Stimulated activated CD8-positive, alpha-beta memory T cell treated with anti-CD3 and anti-CD28 coated beads, Interleukin-7, amount 100 ng/mL, for 1 hour (primary cell): Measurements from ENCODE around the gene GNG12.

ENCODE experiments used
- DNase-seq, 2 donors: peaks; one replicate each; pipeline ENCODE4 v3.0.0-alpha.2; 2020; ENCODE audit warnings: low read depth in 2 of 2

GNG12 gene

DNA sequence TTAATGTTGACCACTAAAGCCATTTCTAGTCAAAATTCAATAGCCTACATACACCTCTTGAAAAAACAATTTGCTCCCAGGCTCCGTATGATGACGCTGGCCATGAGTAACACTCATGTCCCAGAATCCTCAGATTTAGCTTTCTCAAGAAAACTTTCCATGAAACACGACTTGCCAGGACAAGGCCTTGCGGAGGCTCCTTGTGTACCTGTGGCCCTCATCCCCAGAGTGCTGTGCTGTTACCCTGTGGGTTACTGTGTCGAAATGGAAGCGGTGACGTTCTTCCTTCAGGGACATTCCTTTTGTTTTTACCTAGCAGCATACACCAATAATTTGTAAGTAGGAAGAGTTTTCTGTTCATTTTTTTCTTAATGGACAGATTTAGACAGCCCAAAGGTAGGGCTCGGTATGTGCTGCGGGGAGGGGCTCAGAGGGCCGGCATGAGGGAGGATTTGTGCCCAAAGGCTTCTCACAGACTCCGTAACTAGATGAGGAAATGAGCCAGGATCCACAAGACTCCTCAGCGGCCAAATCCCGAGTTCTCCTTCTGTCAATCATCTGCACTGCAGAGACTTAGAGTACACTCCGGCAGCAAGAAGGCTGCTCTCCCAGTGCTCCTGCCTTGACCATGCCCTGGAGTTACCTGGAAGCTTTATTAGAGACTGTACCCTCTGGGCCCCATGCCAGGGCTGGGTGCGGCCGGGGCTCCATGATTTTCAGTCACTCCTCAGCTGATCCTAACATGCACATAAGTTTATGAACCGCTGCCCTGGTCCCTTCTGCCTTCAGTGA, 17.8 kb downstream of the GNG12 start:
- no peak for DNase-seq

DNA sequence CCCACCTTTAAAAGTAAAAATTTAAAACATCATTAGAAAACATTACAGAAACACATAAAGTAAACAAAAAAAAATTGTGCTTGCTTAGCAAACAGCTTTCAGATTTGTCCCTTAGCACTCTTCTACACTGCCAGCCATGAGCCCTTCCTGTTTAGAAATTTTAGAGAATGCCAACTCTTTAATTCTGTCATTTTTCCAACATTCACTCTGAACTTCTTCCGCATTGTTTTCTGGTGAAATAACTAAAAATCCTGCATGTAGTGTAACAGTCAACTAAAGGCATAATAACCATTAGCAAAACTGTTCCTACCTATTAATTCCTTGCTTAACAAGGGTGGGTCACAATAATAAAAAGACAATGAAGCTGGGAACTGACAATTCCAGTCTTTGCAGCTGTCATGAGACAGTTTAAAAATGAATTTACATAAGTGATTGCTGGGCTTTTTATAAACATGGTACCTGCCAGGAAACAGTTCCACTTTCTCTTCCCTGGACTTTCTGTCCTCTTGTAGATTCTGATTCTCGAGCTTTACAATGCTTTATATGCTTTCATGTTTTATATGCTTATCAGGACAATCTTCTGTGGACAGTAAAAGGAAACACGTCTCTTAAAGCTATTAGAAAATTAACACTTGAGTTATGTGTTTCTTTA, 19.0 kb downstream of the GNG12 start:
- DNase-seq, result no peak

DNA sequence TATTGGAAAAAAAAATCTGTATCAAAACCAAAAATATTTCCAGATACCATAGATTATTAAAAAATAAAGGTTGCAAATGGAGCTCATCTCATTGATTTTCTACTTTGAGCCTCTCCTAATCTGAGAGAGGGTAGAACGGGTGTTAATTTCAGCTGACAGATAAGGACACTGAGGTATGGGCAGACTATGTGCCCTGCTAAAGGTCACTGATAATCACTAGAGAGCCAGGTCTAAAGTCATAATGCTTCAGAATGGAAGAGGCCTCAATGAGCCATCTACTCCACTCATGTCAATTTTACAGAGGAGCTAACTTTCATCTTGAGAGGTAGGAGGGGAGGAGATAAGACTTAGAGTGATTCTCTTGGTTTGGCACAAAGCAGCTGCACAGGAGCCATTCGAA, 21.0 kb downstream of the GNG12 start:
- DNase-seq, result no peak

DNA sequence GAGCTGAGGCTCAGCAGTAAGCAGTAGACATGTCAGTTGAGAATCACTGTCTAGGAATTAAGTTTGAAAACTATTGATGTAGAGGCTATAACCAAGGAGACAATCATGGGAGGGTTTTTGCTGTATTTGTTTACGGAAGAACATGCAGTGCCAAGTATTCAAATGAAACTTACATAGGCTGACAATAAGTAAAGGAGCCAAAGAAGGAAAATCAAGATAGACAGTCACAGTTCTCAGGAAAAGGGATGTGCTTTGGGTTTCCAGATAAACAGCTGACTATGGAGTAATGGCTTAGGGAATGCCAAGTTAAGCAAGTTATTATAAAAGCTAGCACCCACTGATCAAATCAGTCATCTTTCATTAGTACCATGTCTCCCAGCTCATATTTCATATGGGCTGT, 21.5 kb downstream of the GNG12 start:
- DNase-seq, result no peak

DNA sequence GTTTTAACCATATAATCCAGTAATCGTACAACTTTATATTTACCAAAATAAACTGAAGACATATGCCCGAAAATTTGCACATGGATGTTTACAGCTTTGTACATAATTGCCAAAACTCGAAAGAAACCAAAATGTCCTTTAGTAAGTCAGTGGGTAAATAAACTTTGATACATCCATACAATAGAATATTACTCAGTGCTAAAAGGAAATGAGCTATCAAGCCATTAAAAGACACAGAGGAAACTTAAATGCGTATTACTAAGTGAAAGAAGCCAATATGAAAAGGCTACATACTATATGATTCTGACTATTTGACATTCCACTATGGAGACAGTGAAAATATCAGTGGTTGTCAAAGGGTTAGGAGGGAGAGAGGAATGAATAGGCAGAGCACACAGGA, 23.4 kb downstream of the GNG12 start:
- no peak for DNase-seq

DNA sequence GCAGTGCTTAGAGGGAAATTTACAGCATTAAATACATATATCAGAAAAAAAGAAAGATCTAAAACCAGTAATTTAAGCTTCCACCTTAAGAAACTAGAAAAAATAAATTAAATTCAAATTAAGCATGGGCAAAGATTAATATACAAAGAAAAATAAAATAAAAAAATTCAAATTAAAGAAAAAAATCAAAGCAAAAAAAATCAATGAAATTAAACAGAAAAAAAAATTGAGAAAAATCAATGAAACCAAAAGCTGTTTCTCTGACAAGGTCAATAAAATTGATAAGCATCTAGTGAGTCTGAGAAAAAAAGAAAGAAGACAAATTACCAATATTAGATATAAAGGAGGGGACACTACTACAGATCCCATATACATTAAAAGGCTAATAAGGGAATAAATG, 26.0 kb downstream of the GNG12 start:
- DNase-seq, result no peak

DNA sequence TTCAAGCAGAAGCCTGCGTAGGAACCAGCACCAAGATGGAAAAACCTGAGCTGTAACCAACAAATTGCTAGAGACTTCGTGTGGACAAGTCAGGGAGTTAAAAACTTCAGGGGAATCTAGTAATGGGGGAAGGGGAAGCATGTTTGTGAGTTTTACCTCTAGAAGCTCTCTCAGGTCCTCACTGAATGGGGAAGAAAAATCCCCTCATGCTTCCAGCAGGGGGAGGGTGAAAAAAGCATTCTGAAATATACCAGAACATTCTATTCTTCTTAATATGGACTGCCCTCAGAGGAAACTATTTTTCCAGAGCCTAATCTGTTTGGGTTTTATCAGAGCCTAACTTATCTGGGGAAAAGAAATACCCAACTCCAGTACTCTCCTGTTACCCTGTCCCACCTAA, 28.6 kb downstream of the GNG12 start:
- no peak for DNase-seq

DNA sequence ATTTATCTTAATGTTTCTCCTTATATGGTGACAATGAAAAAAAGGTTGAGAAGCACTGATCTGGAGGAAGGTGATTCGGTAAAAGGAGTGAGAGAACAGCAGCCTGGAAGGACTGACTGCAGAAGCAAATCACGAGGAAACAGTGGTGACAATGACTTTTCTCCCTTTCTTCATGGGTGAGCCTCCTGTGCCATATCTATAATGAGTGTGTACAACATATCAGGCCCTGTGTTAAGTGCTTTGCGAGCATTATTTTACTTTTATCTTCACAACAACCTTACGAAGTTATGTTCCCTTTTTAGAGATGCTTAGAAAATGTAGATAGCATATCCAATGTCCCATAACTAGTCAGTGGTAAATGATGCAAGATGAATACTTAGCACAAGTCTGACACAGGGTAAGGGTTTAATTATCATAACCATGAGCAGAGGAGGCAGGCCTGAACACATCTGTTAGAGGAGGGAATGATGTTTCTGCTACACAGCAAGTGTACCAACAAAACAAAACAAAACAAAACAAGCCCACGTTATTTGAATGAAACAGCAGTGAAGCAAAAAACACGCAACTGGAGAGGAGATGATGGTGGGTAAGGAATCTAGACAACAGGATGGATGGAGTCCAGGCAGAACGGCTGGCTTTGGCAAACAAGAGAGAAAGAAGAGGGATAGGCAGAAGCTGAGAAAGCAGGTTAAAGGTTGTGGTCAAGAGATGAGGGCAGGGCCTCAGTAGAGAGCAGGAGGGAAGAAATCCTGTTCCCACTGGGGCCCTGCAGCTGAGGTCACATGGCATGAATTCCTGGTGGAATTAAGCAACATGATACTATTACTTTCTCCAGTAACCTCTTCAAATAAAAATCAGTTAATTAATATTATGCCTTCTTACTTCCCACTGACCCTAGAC, 29.6 kb downstream of the GNG12 start:
- no peak for DNase-seq

DNA sequence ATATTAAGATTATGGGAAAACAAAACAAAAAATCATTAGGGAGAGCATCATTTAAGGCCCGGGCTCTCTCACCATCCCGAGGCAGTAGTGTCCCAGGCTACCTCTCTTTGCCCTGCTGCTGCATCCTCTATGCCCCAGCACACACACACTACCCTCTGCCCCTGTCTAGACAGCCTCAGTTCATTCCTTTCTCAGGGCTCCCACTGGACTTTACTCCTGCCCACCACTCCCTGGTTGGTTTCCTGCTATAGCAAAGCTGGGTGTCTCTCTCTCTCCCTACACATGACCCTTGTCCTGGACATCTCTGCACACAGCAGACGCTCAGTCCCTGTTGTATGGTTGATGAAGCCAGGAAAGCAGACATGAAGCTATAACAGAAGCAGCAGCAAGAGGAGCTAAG, 30.7 kb downstream of the GNG12 start:
- no peak for DNase-seq

DNA sequence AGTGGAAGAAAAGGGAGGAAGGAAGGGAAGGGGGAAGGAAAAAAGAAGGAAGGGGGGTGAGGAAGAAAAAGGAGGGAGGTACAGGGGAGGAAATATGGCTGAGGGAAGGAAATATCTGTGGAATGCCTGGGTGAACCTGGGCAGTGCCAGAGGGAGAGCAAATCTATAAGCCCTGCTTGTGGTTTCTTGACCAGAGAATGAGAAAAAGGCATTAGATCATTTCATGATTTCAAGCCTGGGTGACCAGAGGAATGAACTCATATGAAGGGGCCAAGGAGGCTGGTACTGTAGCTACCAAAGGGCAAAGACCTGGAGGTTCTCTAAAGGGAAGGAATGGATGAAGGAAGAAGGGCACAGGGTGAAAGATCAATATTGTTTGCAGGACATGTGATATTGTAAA, 31.4 kb downstream of the GNG12 start:
- DNase-seq, result no peak

DNA sequence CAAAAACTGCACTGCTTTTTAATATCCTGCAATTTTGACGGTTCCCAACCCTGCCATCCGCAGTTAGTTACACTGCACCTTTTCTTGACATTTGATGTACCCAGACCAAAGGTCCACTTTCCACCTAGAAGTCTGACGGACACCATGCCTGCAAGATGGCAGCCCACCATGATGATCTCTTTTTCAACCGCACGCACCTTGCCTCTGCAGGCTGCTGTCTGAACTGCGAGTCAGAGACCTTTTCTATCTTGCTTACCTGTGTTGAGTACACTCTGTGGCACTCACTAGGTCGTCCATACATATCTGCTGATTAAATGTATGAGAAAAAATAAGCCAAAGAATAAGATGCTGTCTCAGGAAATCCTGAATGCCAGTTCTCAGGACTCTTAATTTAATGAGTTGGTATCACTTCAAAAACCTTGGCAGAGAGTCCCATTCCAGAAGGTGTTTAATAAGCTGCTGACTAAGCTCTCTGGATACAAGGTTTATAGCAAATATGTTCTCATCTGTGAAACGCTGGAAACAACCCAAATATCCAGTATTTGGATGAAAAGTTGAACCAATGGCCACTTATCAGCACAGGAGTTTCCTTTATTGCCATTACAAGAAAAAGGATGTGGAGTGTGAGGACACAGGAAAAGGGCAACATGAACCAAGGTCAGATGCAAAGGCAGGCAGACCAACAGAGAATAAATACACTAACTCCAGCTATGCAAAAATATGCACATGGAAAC, 37.9 kb downstream of the GNG12 start:
- DNase-seq, result no peak

DNA sequence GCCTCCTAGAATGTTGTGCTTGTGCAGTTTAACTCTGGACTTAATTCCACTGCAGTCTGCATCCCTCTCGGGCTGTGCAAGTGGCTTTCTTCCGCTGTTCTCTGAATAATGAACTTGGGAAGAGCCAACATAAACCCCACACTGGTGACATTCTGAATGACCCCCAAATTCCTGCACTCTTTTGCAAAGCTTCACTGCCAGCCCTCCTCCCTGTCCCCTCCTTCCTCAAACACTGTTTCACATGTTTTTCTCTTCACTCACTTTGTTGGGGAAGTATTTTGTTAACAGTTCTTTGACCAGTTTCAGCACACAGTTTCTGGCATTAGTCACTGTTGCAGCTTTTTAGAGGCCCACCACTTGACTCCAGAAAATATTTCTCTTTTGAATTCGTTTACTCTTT, 39.7 kb downstream of the GNG12 start:
- no peak for DNase-seq

DNA sequence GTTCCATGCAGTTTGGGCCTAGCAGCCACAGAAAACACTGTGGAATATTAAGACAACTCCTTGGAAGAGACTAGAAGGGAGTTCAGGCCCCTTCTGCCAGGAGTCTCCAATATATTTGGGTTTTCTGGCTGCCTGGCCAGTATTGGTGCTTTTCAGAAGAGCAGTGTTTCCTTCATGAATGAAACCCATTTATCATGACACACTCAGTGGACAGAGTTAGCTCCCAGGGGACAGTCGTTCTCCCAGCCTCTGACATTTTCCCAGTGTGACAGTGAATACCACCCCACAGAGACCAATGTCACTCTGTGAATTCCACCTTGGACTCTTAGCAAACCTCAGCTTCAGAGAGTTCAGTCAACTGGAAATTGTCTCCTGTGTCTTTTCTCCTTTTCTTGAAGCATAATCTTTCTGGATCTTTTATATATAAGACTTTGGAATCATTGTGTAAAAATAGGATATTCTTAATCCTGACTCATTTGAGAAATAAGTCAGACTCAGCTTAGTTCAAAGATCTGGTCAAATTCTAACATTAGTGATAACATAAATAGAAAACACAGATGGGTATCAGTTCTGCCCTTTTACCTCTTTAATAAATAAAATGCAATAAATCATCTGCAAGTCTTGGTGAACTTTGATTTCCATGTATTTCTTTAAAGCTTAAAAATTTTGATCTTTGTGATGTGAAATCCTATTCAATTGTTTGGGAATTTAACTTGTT, 40.4 kb downstream of the GNG12 start:
- no peak for DNase-seq

DNA sequence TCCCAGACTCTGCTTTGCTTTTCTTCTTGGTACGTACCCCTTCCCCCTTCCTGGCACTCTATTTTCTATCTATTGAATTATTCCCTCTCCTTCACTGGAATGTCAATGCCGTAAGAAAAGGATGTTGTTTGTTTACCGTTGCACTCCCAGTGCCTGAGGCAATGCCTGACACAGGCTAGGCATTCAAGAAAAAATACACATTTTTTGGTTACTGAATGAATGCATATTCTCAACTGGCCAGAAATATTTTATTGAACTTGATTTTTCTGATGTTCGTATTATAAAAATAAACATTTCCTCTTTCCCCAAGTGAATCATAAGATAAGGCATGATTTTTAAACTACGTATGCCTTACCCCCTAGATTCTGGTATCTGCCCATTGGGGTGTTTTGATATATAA, 41.2 kb downstream of the GNG12 start:
- DNase-seq, result no peak

DNA sequence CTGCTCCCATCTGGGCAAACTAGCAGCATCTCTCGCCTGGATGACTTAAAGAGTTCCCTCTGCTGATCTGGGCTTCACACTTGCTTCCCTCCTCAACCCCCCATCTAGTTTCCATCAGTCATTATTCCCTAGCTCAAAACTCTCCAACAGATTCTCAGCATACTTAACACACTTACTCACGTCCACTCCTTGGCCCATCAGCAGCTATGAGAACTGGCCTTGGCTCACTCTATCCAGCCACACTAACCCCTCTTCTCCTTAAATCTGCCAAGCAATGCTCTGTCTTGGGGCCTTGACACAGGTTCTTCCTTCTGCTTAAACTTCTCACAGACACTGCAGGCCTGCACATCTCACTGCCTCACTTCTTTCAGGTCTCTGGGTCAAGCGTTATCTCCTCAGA, 41.6 kb downstream of the GNG12 start:
- DNase-seq, result no peak

DNA sequence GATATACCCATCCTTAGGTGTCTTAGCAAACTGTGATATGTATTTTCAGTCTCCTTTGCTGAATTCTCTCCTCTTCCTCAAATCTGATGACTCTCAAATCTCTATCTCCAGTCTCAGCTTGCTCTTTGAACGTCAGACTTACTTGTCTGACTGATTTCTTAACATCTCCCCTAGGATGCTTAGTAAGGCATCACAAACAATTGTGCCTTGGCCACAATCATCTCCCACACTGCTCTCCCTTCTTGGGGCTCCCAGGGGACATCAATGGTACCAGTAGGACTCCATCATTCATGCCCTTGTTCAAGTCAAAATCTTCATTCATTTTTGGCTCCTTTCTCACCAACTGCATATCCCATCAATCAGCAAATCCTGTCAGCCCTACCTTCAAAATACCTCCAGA, 42.0 kb downstream of the GNG12 start:
- no peak for DNase-seq

DNA sequence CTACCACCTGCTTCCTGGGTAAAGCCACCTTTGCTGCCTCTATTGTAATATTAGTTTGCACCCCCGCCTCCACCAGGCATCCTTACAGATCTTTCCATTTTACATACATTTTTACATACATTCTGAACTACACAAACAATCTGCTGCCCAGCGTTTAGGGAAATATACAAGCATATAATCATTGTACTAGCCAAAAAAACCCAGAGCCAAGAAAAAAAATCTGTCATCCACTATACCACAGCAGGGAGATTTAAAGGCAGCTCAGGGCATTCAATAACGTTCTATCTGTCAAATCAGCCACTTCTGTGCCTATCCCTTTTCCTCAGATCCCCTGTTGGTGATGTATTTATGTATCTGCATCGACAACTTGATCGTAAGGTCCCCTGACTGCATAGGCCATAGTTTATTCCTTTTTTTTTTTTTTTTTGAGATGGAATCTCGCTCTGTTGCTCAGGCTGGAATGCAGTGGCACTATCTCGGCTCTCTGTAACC, 43.0 kb downstream of the GNG12 start:
- DNase-seq, result no peak

DNA sequence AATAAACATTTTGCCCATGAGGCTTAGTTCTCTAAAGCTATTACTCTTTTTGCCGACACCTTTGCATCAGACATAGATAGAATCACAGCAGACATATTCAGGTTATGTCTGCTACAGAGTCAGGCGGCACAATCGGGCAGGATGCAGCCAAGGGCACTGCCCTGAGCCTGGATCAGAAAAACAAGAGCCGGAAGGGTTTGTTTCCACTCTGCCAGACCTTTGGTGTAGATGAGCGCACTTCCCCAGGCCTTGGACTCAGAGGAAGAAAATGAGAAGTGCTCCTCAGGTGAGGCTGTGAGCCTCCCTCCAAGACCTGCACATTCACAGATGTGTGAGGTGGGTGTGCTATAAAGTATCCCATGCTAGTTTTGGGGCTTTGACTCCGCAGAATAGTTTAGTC, 43.7 kb downstream of the GNG12 start:
- DNase-seq, result no peak

DNA sequence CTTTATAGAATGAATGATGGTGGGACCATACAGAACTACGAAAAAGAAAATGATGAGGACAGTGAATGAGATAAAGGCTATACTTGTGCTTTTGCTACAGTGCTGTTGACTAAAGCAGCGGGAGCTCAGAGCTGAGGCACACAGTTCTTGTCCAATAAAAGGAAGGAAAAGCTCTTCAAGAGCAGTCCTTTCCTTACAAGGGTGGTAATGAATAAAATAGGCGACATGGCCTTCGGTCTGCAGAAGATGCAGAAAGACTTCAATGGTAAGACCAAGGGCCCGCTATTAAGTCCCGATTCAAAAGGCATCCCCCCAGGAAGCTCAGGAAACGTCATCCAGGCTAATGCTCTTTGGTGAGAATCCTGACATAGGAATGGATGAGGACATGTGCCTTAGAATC, 44.4 kb downstream of the GNG12 start:
- DNase-seq, result no peak

DNA sequence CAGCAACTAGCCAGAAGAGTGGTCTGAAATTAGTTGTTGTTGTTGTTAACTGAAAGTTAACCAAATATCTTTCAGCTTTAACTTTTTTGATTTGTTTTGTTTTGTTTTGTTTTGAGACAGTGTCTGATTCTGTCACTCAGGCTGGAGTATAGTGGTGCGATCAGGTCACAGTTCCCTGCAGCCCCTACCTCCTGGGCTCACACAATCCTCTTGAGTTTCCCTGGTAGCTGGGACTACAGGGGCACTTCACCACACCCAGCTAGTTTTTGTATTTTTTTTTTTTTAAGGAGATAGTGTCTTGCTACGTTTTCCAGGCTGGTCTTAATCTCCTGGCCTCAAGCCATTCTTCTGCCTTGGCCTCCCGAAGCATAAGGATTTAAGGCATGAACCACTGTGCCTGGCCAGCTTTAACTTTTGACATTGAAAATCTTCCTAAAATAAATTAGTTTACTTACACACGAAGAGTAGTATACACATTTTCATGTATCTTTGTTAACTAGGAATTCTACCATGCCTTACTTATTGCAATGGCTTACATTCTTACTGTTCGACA, 45.0 kb downstream of the GNG12 start:
- no peak for DNase-seq

DNA sequence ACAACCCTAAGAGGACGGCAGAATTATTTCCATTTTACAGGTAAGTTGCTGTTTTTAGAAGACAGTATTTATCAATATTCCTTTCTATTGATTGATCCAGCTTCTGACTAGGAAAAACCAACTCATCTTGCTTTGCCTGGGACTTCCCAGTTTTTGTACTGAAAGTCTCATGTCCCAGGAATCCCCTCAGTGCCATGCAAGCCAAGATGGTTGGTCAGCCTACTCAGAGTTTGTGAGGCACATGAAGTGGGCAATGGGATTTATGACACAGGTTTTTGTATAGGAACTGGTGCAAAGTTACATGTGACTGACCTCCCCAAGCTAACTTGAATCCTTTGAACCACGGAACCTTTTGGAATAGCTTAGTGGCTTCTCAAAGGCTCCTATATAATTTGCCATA, 45.5 kb downstream of the GNG12 start:
- no peak for DNase-seq
